T-helper 22 cell (primary cell): Measurements from ENCODE around the gene JAZF1.

Source experiments
- DNase-seq: peaks from one replicate; pipeline ENCODE4 v3.0.0-alpha.2; 2020; ENCODE audit warnings: low read depth

JAZF1 gene

GRCh38 chr7:27840313-27840712 is 340.3 kb downstream of the JAZF1 start:
- no peak for DNase-seq

- DNase-seq: no peak
These were observed 341.5 kb downstream of the JAZF1 start for GRCh38 chr7:27839099-27839498.

- no peak for DNase-seq
These were observed 344.1 kb downstream of the JAZF1 start for GRCh38 chr7:27836536-27836935.

GRCh38 chr7:27835376-27835775 is 345.2 kb downstream of the JAZF1 start:
- no peak for DNase-seq

DNA sequence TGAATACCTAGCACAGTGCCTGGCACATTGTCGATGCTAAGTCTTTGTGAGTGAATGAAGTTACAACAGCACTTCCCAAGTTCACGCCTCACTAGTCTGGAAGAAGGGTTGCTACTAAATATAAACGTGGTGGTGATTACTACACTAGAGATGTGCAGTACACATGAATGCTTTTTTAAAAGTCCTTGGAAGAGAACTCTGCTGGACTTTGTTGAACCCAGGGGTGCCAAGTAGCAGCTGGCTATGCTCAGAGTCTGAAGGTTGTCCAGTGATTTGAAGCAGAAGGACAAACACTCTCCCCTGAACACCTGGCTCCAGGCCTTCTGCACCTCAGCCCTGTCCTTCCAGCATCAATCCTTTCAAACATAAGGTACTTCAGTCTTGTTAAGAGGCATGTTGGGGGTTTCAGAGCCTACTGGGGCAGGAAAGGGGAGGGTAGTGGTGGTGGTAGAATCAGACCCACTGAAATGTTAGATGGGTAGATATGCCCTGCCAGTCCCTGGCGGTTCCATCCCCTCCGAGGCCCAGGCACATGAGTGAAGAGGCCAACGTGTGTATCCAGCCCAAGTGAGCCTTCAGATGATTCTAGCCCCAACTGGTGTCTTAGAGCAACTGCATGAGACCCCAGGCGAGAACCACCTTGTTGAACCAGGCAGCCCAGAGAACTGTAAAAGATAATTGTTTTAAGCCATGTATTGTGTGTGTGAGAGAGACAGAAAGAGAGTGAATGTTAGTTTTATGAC is 346.2 kb downstream of the JAZF1 start:
- no peak for DNase-seq

GRCh38 chr7:27826357-27826756 is 354.2 kb downstream of the JAZF1 start:
- no peak for DNase-seq

DNA sequence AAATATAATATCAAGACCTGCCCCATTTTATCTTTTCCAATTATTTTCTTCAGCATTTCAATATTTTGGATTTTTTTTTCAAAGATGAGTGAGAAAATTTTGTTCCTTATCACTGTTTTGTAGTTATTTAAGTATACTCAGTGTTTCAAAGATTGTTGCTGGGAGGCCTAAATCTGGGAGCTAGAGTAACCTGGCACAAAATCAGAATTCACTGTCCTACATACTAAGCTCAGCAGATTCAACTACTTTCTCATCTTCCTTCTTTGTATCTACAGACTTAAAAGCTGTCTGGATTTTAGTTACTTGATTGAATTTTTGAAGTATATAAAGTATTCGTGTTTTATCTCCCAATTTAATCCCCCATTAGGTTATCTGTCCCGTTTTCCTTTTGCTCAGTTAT is 354.7 kb downstream of the JAZF1 start:
- DNase-seq: no peak

GRCh38 chr7:27822245-27822644 is 358.4 kb downstream of the JAZF1 start:
- no peak for DNase-seq

GRCh38 chr7:27812706-27813105 is 367.9 kb downstream of the JAZF1 start:
- DNase-seq: no peak

- no peak for DNase-seq
These were observed 370.4 kb downstream of the JAZF1 start for GRCh38 chr7:27810186-27810585.

- DNase-seq: no peak
These were observed 372.0 kb downstream of the JAZF1 start for GRCh38 chr7:27808626-27809025.

GRCh38 chr7:27804139-27804538 is 376.5 kb downstream of the JAZF1 start:
- no peak for DNase-seq

DNA sequence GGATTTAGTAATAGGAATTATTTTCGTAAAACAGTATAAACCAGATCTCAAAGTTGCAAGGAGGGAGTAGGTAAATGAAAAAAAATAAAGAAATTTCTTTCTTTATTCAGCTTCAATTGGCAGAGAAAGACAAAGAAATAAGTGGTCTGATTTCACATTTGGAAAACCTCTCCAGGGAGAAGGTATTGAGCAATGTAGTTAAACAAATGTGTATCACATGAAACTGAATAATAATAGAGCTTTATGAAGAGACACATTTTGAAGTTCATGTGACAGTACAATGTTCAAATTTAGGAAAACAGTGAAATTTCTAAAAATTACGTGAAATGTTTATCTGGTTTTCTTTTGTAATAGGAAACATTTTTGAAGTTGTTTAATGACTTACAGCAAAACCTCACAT is 377.6 kb downstream of the JAZF1 start:
- DNase-seq: no peak

DNA sequence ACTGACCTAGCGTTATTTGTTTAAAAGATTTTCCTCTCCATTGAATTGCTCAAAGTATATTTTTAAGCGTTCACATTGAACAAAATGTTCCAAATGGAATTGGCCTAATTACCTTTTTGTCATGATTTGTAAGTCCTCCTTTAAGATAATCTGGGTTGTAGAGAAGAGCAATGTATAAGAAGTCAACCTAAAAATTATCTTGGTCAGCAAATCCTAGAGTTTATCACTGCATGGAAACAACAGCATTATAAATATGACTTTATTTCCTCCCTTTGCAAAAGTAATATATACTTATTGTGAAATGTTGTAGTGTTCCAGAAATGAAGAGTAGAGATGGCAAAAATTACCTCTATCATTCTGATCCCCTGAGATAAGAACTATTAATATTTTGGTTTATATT is 381.4 kb downstream of the JAZF1 start:
- DNase-seq: no peak

DNA sequence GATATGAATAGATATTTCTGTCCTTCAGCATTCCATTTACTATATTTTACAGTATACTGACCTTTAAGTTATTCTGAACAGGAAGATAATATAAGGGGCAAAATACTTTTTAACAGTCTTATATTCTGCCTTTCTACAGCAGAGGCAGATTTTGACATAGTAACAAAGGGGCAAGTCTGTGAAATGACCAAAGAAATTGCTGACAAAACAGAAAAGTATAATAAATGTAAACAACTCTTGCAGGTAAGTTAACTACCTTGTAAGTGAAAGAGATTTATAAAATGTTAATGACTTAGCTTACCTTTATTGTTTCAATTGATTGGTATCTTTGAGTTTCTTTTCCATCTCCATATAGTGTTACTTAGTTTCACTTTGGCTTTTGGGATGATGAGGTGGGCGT is 384.6 kb downstream of the JAZF1 start:
- no peak for DNase-seq

GRCh38 chr7:27793780-27794179 is 386.8 kb downstream of the JAZF1 start:
- no peak for DNase-seq

DNA sequence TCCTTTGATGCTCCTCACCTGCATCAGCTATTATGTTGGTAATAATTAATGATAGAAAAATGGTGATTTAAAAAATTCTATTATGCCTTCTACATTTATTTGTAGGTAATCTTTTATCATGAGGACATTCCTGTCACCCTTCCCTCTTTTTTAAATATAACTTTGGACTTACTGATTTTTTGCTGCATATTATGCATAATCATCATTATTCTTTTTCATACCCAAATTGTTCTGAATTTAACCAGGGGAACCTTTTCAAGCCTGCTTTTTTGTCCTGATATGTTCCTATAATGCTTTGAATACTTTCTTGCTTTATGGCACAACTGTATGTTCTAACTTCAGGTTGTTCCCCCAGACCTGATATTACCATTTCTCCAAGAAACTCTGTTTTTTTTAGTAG is 392.2 kb downstream of the JAZF1 start:
- DNase-seq: no peak

- DNase-seq: no peak
These were observed 396.1 kb downstream of the JAZF1 start for GRCh38 chr7:27784399-27785053.

- DNase-seq: no peak
These were observed 397.7 kb downstream of the JAZF1 start for GRCh38 chr7:27782849-27783248.

- DNase-seq: no peak
These were observed 399.4 kb downstream of the JAZF1 start for GRCh38 chr7:27781188-27781587.
